Activated T-cell treated with anti-CD3 and anti-CD28 coated beads, Interleukin-2, amount 50 U/mL, for 1 hour (primary cell): Measurements from ENCODE around the gene IFNA6.
"Not testable (repeated sequence)": the region's sequence is repeated elsewhere in the genome, so short reads cannot be mapped to it uniquely, and the experiment has no call there.

Source experiments
- DNase-seq: peaks from one replicate; pipeline ENCODE4 v3.0.0-alpha.2; 2020

IFNA6 gene

DNA sequence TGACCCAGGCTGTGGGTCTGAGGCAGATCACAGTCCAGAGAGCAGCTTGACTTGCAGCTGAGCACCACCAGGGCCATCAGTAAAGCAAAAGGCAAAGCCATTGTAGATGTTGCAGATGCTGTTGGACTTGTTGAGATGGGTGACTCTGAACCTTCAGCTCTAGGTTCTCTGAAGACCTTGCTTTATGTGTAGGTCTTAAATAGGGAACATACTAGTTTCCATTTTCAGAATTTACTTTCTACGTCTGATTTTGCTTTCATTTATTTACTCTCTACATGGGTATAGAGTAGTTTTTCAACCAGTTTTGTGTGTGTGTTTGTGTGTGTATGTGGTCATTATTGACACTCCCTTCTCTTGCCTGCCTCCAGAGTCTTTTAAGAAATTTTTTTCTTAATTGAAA, at the start of gene IFNA6:
Gene IFNA6, minus strand, starts transcription at position 101 of the 400 bp plus-strand sequence. Its CDS starts 0 bp downstream, at position 101.
- no peak for DNase-seq

DNA sequence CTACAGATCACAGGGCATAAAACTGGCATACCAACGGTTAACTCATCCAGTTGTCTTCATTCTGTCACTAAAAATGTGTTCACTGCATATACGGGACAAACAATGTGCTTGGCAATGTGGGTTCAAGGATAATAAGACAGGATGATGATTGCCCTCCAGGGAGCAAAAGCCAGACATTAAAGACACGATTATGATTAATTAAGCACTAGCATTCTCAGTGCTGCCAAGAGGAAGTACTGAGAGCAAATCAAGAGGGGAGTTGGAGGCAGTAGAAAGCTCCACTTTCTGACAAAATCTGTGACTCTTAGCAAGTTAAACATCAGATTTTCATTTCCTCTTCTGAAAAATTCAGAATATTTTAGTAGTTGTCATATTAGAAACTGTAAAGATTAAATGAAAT, 49.3 kb upstream of the IFNA6 start:
- DNase-seq: no peak

GRCh38 chr9:21398955-21399489, 48.3 kb upstream of the IFNA6 start:
- DNase-seq: no peak

DNA sequence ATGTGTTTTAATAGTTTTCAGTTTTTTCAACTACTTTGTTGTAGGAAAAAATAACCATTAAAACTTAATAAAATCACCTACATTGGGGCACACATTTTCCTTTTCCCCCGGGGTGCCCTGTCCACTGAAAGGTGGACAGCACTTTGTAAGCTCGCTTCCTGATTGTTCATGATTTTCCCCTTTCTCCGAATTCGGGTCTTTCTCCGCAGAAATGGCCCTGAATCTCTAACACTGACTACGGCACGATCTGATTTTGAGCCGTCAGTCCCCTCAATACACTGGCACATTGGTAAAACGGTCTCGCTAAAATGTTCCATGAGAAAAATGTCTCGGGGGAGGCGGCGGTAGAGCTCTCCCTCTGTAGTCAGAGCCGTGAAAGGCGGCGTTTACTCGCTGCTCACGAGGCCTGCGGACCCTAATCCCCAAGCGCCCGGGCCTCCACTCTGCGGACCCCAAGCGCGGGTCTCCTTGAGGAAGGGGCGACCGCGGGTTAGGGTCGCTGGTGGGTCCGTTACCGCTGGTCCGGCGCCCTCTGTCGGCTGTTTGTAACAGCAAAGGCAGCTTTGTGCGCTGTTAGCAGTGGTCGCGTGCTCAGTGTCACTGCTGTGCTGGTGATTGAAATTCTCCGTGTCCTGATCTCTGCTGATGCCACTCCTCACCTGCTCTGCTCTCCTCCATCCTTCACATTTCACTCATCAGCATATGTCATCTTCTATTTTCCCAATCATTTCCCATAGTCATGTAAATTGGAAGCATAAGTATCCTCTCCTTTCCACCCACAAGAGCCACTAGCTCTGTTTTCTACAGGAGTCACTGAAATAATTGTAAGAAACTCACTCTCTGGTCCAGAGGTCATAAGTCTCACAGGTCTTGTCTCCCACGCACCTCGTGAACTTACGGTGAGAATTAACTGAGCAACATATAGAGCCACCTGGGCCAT, 45.4 kb upstream of the IFNA6 start:
- DNase-seq: peak; percentile 73

- DNase-seq: no peak
These were observed 41.6 kb upstream of the IFNA6 start for GRCh38 chr9:21392270-21392669.

GRCh38 chr9:21385131-21385670, 34.5 kb upstream of the IFNA6 start, which contains the start of gene IFNA2:
TSS of gene IFNA2 (minus strand) at chr9:21385398. CDS start at chr9:21385329, 69 bp downstream.
- no peak for DNase-seq

DNA sequence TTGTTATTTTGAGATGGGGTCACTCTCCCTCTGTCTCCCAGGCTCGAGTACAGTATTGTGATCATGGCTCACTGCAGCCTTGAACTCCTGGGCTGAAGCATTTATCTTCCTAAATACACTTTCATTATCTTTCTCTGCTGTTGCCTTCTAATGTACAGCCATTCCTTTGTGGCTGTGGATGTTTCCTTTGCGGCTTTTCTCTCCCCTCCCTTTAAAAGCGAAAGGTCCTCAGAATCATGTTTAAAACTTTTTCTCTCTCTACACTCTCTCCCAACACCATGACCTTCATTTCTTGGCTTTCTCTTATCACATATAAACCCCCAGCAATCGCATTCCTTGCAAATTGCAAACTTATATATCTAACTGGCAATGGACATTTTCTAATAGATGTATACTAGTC, 32.9 kb upstream of the IFNA6 start:
- DNase-seq: no peak

GRCh38 chr9:21381448-21382339, 31.0 kb upstream of the IFNA6 start:
- DNase-seq: no peak

- DNase-seq: not testable (repeated sequence)
These were observed 20.8 kb upstream of the IFNA6 start for GRCh38 chr9:21371467-21371866.

GRCh38 chr9:21367957-21368356, 17.3 kb upstream of the IFNA6 start, which contains the start of gene IFNA13:
TSS of gene IFNA13 (minus strand) at chr9:21368057. CDS start at chr9:21368010, 47 bp downstream.
- no peak for DNase-seq

DNA sequence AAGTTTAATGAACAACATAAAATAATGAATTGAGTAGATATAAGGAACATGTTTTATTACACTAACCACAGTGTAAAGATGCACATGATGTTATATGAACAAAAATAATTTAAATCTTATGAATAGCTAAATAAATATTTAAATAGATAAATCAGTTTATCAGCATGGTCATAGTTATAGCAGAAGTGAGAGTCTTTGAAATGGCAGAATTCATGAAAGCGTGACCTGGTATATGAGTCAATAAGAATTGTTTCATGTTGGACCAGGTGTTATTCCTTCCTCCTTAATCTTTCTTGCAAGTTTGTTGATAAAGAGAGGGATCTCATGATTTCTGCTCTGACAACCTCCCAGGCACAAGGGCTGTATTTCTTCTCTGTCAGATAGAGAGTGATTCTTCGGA, 16.5 kb upstream of the IFNA6 start:
- DNase-seq: not testable (repeated sequence)

DNA sequence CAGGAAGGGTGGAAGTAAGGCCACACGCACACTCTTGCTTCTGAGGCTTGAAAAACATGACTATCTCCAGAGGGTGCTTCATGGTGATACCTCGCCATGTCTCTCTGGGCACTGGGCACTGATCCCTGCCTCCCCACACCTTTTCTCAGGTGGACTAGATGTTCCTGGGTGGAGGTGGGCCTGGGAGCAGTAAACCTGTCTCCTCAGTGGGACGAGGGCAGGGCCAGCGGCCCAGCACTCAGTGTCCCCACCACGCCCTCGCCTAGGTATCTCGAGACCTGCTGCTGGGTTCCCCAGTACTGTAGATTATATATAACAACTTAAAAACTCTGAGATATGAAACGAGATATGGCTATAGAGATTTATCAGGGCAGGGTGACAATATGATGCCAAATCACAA, 11.6 kb upstream of the IFNA6 start:
- DNase-seq: no peak

- no peak for DNase-seq
These were observed 7.1 kb upstream of the IFNA6 start for GRCh38 chr9:21357479-21358460.

GRCh38 chr9:21348430-21348970, 2.2 kb downstream of the IFNA6 start:
- no peak for DNase-seq

DNA sequence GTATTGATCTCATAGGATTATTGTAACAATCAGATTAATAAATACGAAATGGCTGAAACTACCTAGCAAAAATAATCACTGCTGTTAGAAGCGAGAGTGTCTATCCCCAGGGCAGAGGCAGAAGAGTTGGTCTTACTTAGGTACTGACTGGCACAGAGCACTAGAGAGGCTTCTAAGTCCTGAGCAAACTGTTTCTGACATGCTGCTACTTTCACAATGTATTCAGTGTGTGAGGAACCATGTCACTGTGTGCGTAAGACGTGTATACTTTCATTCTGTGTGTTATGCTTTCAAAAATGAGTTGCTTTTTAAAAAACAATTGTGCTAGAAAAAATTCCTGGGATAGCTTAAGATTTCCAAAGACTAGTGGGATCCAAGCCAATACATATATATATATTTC, 10.0 kb downstream of the IFNA6 start:
- DNase-seq: no peak

DNA sequence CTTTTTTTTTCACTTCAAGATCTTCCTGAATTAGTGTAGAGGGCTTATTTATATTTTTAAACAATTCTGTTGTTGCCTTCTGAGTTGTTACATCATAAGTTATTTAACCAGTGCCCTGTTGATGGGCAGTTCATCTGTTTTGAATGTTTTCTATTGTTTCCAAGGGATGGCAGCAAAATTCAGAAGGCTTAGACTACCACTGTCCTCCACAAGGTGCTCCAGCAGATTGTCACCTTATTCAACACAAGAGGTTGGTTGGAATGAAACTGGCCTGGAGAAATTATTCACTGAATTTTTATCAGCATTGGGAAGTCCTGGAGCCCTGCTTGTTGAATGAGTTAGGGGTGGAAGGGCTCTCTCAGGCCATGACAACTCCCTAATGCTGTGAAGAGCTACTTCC, 14.2 kb downstream of the IFNA6 start:
- no peak for DNase-seq

GRCh38 chr9:21334701-21335632, 15.7 kb downstream of the IFNA6 start, which contains the start of gene KLHL9:
TSS of gene KLHL9 (minus strand) at chr9:21335404. CDS start at chr9:21334859, 545 bp downstream.
- DNase-seq: peak; percentile 85

DNA sequence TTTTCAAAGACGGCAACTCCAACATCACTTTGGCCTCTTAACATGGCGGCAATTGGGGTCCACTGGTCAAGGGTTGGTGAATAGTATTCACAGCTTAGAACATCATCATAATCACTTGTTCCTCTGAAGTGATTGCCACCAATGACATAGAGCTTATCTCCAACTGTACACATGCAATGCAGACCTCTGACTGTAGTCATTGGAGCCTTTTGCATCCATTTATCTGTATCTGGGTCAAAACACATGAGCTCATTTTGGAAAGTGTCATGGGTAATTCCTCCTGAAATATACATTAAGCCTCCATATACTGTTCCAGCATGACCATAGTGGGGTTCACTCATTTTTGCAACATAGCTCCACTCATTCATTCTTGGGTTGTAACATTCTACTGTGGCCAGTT, 17.5 kb downstream of the IFNA6 start:
- DNase-seq: no peak

- no peak for DNase-seq
These were observed 18.8 kb downstream of the IFNA6 start for GRCh38 chr9:21331676-21332402.
